Renal pelvis (tissue), 12 donors: ENCODE data around the gene PXDN. TPM values are rescaled to one million over a fixed set of nuclear protein-coding genes. Genes with fewer than 3 reads are reported as not detected.

Experiments used
- DNase-seq: peaks from one replicate; pipeline ENCODE4 v3.0.0-alpha.2; 2013
- long read RNA-seq, 16 experiments: transcript quantifications; one replicate each; lab custom pipeline, GENCODE V29; 2026
- polyA plus RNA-seq, 3 donors: library from polyadenylated mRNA; unstranded; fragments of 120-200 nt; gene quantifications; one replicate each; pipeline ENCODE4 v1.2.1, GENCODE V29; 2013; ENCODE audit not compliant: insufficient read length in 3 of 3

Gene PXDN, protein sequence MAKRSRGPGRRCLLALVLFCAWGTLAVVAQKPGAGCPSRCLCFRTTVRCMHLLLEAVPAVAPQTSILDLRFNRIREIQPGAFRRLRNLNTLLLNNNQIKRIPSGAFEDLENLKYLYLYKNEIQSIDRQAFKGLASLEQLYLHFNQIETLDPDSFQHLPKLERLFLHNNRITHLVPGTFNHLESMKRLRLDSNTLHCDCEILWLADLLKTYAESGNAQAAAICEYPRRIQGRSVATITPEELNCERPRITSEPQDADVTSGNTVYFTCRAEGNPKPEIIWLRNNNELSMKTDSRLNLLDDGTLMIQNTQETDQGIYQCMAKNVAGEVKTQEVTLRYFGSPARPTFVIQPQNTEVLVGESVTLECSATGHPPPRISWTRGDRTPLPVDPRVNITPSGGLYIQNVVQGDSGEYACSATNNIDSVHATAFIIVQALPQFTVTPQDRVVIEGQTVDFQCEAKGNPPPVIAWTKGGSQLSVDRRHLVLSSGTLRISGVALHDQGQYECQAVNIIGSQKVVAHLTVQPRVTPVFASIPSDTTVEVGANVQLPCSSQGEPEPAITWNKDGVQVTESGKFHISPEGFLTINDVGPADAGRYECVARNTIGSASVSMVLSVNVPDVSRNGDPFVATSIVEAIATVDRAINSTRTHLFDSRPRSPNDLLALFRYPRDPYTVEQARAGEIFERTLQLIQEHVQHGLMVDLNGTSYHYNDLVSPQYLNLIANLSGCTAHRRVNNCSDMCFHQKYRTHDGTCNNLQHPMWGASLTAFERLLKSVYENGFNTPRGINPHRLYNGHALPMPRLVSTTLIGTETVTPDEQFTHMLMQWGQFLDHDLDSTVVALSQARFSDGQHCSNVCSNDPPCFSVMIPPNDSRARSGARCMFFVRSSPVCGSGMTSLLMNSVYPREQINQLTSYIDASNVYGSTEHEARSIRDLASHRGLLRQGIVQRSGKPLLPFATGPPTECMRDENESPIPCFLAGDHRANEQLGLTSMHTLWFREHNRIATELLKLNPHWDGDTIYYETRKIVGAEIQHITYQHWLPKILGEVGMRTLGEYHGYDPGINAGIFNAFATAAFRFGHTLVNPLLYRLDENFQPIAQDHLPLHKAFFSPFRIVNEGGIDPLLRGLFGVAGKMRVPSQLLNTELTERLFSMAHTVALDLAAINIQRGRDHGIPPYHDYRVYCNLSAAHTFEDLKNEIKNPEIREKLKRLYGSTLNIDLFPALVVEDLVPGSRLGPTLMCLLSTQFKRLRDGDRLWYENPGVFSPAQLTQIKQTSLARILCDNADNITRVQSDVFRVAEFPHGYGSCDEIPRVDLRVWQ (N-terminal part only)
- 100 to 1,000 TPM; 147 to 188 (median 178) TPM for polyA plus RNA-seq
- long read RNA-seq, donor 1, full-length matches to known transcripts, result 14 of 36 reads
- long read RNA-seq, donor 1, partial matches to known transcripts, result 22 of 36 reads
- long read RNA-seq, donor 1, other reads (novel, unspliced or antisense), result 0 of 36 reads
- long read RNA-seq, donor 2, full-length matches to known transcripts, result 10 of 125 reads
- long read RNA-seq, donor 2, partial matches to known transcripts, result 115 of 125 reads
- long read RNA-seq, donor 2, other reads (novel, unspliced or antisense), result 0 of 125 reads
- long read RNA-seq, donor 3, full-length matches to known transcripts, result 6 of 49 reads
- long read RNA-seq, donor 3, partial matches to known transcripts, result 43 of 49 reads
- long read RNA-seq, donor 3, other reads (novel, unspliced or antisense), result 0 of 49 reads
- long read RNA-seq, donor 4, full-length matches to known transcripts, result 7 of 34 reads
- long read RNA-seq, donor 4, partial matches to known transcripts, result 27 of 34 reads
- long read RNA-seq, donor 4, other reads (novel, unspliced or antisense), result 0 of 34 reads
- long read RNA-seq, donor 5, full-length matches to known transcripts, result 4 of 20 reads
- long read RNA-seq, donor 5, partial matches to known transcripts, result 16 of 20 reads
- long read RNA-seq, donor 5, other reads (novel, unspliced or antisense), result 0 of 20 reads
- long read RNA-seq, donor 6, full-length matches to known transcripts, result 9 of 45 reads
- long read RNA-seq, donor 6, partial matches to known transcripts, result 36 of 45 reads
- long read RNA-seq, donor 6, other reads (novel, unspliced or antisense), result 0 of 45 reads
- long read RNA-seq, donor 7, full-length matches to known transcripts, result 5 of 99 reads
- long read RNA-seq, donor 7, partial matches to known transcripts, result 94 of 99 reads
- long read RNA-seq, donor 7, other reads (novel, unspliced or antisense), result 0 of 99 reads
- long read RNA-seq, donor 8, full-length matches to known transcripts, result 6 of 67 reads
- long read RNA-seq, donor 8, partial matches to known transcripts, result 61 of 67 reads
- long read RNA-seq, donor 8, other reads (novel, unspliced or antisense), result 0 of 67 reads
- long read RNA-seq, donor 9, full-length matches to known transcripts, result 10 of 85 reads
- long read RNA-seq, donor 9, partial matches to known transcripts, result 75 of 85 reads
- long read RNA-seq, donor 9, other reads (novel, unspliced or antisense), result 0 of 85 reads
- long read RNA-seq, donor 10, full-length matches to known transcripts, result 9 of 97 reads
- long read RNA-seq, donor 10, partial matches to known transcripts, result 88 of 97 reads
- long read RNA-seq, donor 10, other reads (novel, unspliced or antisense), result 0 of 97 reads
- long read RNA-seq, donor 11, full-length matches to known transcripts, result 2 of 40 reads
- long read RNA-seq, donor 11, partial matches to known transcripts, result 38 of 40 reads
- long read RNA-seq, donor 11, other reads (novel, unspliced or antisense), result 0 of 40 reads
- long read RNA-seq, donor 12, full-length matches to known transcripts, result 14 of 73 reads
- long read RNA-seq, donor 12, partial matches to known transcripts, result 59 of 73 reads
- long read RNA-seq, donor 12, other reads (novel, unspliced or antisense), result 0 of 73 reads
- long read RNA-seq, donor 13, partial matches to known transcripts, result 19 of 21 reads
- long read RNA-seq, donor 13, other reads (novel, unspliced or antisense), result 0 of 21 reads
- long read RNA-seq, donor 14, result 0 reads
- long read RNA-seq, donor 15, full-length matches to known transcripts, result 5 of 78 reads
- long read RNA-seq, donor 15, partial matches to known transcripts, result 73 of 78 reads
- long read RNA-seq, donor 15, other reads (novel, unspliced or antisense), result 0 of 78 reads
- long read RNA-seq, donor 16, full-length matches to known transcripts, result 12 of 57 reads
- long read RNA-seq, donor 16, partial matches to known transcripts, result 45 of 57 reads
- long read RNA-seq, donor 16, other reads (novel, unspliced or antisense), result 0 of 57 reads

GRCh38 chr2:1744446-1745170 lies at the start of gene PXDN:
Gene PXDN, minus strand, starts transcription at chr2:1744515. Its CDS starts 60 bp downstream, at chr2:1744455.
- DNase-seq, result peak; percentile 80

GRCh38 chr2:1793868-1794445 lies 49.6 kb upstream of the PXDN start:
- DNase-seq, result peak; percentile 49

DNA sequence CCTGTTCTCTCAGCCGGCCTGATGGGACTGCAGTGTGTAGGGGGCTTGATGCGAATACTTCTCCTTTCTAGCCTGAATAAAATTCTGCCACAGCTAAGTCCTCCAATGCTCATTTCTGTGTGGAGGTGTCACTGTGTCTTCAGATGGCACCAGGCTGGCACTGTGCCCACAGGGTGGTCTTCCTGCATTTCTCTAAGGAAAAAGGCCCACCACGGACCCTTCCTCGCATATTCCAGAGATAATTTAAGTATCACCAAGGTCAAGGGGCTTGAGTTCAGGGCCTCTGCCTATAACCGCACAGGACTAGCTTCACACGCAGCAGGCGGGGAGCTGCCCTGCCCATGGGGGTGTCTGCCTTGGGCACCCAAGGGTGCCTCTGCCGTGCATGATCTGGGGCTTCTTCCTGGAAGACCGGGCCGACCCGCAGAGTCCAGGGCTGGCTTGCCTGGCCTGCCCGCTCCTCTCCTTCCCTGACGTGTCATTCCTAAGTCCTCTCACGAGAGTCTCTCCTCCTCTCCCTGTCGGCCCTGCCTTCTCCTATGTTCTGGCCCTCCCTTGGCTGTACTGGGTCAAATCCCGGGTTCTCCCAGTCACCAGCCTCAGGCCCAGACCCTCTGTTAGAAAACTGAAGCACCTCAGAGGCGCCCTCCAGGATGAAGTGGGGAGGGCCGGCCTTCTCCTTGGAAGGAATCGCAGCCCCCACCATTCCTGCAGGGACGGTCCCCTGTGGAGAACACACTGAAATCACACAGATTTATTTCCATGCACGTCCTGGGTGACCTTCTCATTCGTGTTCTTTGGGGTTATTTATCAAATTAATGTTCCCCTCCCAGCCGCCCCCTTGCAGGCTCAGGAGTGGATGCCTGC lies 48.9 kb upstream of the PXDN start:
- no peak for DNase-seq

GRCh38 chr2:1791685-1792435 lies 47.5 kb upstream of the PXDN start:
- DNase-seq, result no peak

DNA sequence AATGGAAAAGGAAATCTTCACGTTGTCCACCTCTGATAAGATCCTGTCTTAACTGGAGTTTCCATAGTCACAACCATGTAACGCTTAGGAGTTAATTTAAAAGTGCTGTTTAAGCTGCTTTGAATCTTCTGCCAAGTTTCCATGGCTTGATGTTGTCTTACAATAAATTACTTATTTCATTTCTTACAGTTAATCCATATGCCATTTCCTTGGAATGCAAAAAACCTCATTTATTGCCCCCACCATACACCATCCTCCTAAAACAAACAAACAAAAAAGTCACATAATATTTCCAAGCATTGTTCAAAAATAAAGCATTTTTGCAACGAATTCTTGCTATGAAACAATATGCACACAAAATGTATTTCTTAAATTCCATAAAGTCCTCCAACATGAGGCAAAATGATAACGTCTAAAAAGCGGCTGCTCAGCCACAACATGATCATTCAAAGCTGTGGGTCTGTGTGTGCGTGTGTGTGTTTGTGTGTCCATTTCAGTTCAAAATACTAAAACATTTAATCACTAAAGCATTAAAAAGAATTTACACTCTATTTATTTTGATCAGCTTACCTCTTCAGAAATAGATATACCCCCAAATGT lies 46.8 kb upstream of the PXDN start:
- DNase-seq, result no peak

- no peak for DNase-seq
Measured at GRCh38 chr2:1790473-1790872, 46.2 kb upstream of the PXDN start.

GRCh38 chr2:1789610-1790009 lies 45.3 kb upstream of the PXDN start:
- no peak for DNase-seq

DNA sequence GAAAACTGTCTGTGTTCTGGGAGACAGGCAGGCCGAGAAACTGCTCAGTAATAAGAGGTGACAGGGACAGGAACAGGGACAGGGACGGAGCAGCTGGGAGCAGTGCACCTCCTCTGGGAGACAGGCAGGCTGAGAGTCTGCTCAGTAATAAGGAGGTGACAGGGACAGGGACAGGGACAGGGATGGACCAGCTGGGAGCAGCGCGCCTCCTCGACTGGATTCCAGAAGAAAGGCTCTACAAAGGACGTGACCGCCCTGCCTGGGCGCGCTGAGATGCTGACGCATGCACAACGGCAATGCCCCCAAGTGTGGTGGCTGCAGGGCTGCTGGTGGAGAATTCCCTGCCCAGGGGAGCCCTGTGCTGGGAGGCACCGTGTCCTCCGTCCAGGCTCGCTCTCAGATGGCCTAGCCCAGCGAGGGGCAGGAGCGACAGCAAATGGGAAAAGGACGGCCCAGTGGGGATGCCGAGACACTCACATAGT lies 44.2 kb upstream of the PXDN start:
- DNase-seq, result no peak

DNA sequence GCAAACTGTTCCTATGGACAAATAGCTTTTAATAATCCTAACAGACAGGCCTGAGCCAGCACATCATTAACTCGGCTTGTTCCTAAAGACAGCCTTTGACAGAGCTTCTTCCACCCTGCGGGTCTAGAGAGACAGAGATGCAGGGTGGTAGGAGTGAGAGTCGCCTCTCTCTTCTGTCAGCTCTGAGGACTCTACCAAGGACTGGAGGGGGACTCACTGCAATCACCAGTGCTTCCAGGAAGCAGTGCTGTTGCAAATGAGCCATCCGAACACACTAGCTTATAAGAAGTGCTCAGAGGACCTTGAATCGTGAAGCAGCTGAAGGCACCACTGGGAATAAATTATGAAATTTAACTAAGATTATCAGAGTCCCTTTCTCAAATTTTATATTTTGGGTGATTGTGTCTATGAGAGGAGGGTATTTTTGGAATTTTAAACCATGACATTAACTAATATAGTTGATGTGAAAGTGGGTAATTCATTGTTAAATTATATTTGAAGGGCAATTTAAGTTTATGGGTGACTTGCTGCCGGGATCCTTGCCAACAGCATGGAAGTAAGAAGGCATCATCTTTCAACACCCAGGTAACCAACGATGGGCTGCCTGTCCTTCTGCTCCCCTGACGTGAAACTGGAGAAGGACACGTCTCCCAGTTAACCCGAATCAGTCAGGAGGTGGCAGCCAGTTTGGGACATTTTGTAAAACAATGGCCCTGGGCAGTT lies 43.6 kb upstream of the PXDN start:
- no peak for DNase-seq

DNA sequence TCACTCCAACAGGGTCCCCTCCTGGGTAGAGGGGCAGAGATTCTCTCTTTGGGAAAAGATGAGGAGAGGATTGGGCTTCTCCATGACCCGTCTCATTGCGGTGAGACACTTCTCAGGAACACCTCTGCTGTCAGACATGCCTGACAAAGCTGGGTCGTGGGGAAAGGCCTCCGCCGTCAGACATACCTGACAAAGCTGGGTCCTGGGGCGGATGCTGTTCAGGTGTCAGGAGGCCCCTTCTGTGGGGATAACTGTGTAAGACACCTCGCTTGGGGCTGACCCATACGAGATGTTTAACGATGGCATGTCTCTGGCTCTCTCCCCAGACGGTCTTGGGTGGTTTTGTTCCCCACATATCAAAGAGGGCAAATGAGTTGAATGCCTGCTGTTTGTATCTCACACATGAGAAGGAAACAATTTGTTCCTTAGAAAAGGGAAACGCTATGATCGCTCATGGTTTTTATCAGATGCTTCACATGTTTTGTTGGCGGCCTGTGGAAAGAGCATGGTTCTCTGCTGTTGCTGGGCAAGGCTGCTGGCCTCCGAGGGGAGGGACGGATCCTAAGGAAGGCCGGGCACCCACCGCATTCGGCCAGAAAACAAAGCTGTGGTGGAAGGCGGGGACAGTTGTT lies 40.8 kb upstream of the PXDN start:
- DNase-seq, result no peak

GRCh38 chr2:1784087-1784486 lies 39.8 kb upstream of the PXDN start:
- DNase-seq, result no peak

GRCh38 chr2:1782514-1782913 lies 38.2 kb upstream of the PXDN start:
- DNase-seq, result no peak
